Heart left ventricle (tissue), 16 donors: ENCODE data around the gene CCDC50. TPM values are rescaled to one million over a fixed set of nuclear protein-coding genes. Genes with fewer than 3 reads are reported as not detected.

Source experiments
- ATAC-seq, 4 donors: fragments of 200-7000 bp; cut with Tn5 transposase; one replicate each; pipeline ENCODE4 v1.9.1; 2020 to 2022; ENCODE audit warnings: moderate library complexity in 4 of 4, mild to moderate bottlenecking in 3 of 4, moderate number of reproducible peaks in 1 of 4
- DNase-seq, 5 donors: peaks; one replicate each; pipeline ENCODE4 v3.0.0-alpha.2; 2020
- H3K27ac ChIP-seq, 12 donors: fragments of 200-600 bp; sonication (generic) in 4 of 12; one replicate each; pipeline versions ENCODE4 v1.5.0 to v1.8.0; 2016 to 2022; ENCODE audit warnings: mild to moderate bottlenecking in 2 of 12
- H3K27me3 ChIP-seq, 9 donors: fragments of 200-600 bp; sonication (generic) in 2 of 9; one replicate each; pipeline versions ENCODE4 v1.5.1 to v1.8.0; 2016 to 2022; ENCODE audit warnings: mild to moderate bottlenecking in 3 of 9
- H3K36me3 ChIP-seq, 9 donors: fragments of 200-600 bp; sonication (generic) in 2 of 9; one replicate each; pipeline versions ENCODE4 v1.5.0 to v1.8.0; 2018 to 2022; ENCODE audit warnings: mild to moderate bottlenecking in 2 of 9
- H3K4me1 ChIP-seq, 12 donors: fragments of 200-600 bp; sonication (generic) in 4 of 12; one replicate each; pipeline versions ENCODE4 v1.5.0 to v1.8.0; 2016 to 2022; ENCODE audit warnings: mild to moderate bottlenecking in 3 of 12
- H3K4me3 ChIP-seq, 12 donors: fragments of 200-600 bp; sonication (generic) in 4 of 12; one replicate each; pipeline versions ENCODE4 v1.5.0 to v1.8.0; 2017 to 2022; ENCODE audit warnings: mild to moderate bottlenecking in 9 of 12, moderate library complexity in 4 of 12
- H3K9me3 ChIP-seq, 12 donors: fragments of 200-600 bp; sonication (generic) in 4 of 12; one replicate each; pipeline versions ENCODE4 v1.5.0 to v1.8.0; 2016 to 2022; ENCODE audit warnings: mild to moderate bottlenecking in 1 of 12
- POLR2A ChIP-seq, 2 donors: fragments of 450-650 bp; IDR thresholded peaks; one replicate each; pipeline ENCODE4 v1.6.1; 2017; ENCODE audit warnings: antibody characterized with exemption in 2 of 2, mild to moderate bottlenecking in 2 of 2, moderate library complexity in 2 of 2
- WGBS, 4 donors: extraction: QIAGEN DNeasy Blood & Tissue Kit in 2 of 4; methylation state at CpG; one replicate each; pipeline versions ENCODE4 v1.1.5 to v1.1.7; 2013 to 2018; 5-methylcytosine and 5-hydroxymethylcytosine counted together
- intact Hi-C, 10 donors: fragments of 100-400 bp; cut with DNase I; formaldehyde crosslinking; loops; one replicate each; pipeline versions ENCODE4 v1.11.1 to v1.14.2; 2022
- polyA plus RNA-seq, 2 donors: library from polyadenylated mRNA; stranded (reverse); fragments of 200-250 nt; gene quantifications; one replicate each; pipeline ENCODE4 v1.2.3, GENCODE V29; 2013
- total RNA-seq, 9 donors: library from RNA; depleted of rRNA in 2 of 9; stranded (reverse); fragments of >200 nt in 2 of 9; fragmentation: NEBNext Ultra II Directional in 3 of 9; extraction: Animal tissue kit (Norgen Biotek cat#: 25700) in 3 of 9; gene quantifications; one replicate each; pipeline versions ENCODE4 v1.1.0 to v1.2.4, GENCODE V29; 2016 to 2023
- TF ChIP-seq, protein P1 (sequence below), 12 donors: fragments of 200-600 bp; sonication (generic) in 4 of 12; IDR thresholded peaks; one replicate each; pipeline versions ENCODE4 v1.5.0 to v1.8.0; 2018 to 2022; ENCODE audit warnings: antibody characterized with exemption in 12 of 12, mild to moderate bottlenecking in 5 of 12
- donor health status: ischemic (EF 13 %, LVEDD 7.1; RV severe dilation, severe dysfunction).
- donor health status: healthy with polysubstance abuse.
- donor health status: DM: no; HTN: yes; CAD: no.
- donor health status: DM: no; HTN: no; CAD: no.
- donor health status: ischemic (EF 25% LVEDD 6.9; RV normal size, moderate dysfunction).
- donor health status: ischemic (EF 25% LVEDD 5.7; RV mildly dilated, moderate dysfunction).
- donor health status: healthy.
- donor health status: DM: yes; HTN: yes; CAD: no.
- donor health status: ischemic (EF 35%, LVEDD 5.7; RV mildly dilated, moderate dysfunction).
- donor health status: nonischemic (EF 11% LVEDD 7.7; RV severe dilation, severe dysfunction).
- donor health status: DM: yes; HTN: yes; CAD: no.
- donor health status: PGD.
- donor health status: ischemic (EF 29% LVEDD 5.4; RV normal size, mild dysfunction).
- donor health status: nonischemic (EF 23%, LVEDD 6.1; RV moderate dilation, normal function).

CCDC50 gene
- total and polyA plus RNA-seq, 11 donors: 16.1 to 75.7 (median 54.2) TPM

DNA sequence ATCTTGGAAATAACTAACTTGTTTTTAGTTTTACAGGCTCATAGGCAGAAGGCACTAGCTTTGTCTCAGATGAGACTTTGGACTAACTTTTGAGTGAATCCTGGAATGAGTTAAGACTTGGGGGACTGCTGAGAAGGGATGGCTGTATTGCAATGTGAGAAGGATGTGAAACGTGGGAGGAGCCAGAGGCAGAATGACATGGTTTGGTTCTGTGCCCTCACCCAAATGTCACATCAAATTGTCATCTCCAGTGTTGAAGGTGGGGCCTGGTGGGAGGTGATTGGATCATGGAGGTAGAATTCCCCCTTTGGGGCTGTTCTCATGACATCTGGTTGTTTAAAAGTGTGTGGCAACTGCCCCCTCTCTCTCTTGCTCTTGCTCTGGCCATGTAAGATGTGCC is 28.8 kb upstream of the CCDC50 start:
- Histone ChIP-seq H3K4me1 (no peaks in the 10 kb centered on the region), H3K27me3 (no peaks in the 10 kb centered on the region), H3K9me3 (no peaks in the 10 kb centered on the region), H3K4me3 (no peak overlapping the region), H3K27ac (no peak overlapping the region), H3K36me3 (no peaks in the 10 kb centered on the region)
- no peak for ATAC-seq
- 71 to 84% (median 79%) methylated on average over 1 of the region's 1 CpG for WGBS, 4 donors
- TF ChIP-seq, protein P1, sequence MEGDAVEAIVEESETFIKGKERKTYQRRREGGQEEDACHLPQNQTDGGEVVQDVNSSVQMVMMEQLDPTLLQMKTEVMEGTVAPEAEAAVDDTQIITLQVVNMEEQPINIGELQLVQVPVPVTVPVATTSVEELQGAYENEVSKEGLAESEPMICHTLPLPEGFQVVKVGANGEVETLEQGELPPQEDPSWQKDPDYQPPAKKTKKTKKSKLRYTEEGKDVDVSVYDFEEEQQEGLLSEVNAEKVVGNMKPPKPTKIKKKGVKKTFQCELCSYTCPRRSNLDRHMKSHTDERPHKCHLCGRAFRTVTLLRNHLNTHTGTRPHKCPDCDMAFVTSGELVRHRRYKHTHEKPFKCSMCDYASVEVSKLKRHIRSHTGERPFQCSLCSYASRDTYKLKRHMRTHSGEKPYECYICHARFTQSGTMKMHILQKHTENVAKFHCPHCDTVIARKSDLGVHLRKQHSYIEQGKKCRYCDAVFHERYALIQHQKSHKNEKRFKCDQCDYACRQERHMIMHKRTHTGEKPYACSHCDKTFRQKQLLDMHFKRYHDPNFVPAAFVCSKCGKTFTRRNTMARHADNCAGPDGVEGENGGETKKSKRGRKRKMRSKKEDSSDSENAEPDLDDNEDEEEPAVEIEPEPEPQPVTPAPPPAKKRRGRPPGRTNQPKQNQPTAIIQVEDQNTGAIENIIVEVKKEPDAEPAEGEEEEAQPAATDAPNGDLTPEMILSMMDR (IDR thresholded peaks at IDR 0.05): no peak
- no peak for TF ChIP-seq POLR2A (IDR thresholded peaks at IDR 0.05)
- intact Hi-C loops: no loop called here
- no peak for DNase-seq

DNA sequence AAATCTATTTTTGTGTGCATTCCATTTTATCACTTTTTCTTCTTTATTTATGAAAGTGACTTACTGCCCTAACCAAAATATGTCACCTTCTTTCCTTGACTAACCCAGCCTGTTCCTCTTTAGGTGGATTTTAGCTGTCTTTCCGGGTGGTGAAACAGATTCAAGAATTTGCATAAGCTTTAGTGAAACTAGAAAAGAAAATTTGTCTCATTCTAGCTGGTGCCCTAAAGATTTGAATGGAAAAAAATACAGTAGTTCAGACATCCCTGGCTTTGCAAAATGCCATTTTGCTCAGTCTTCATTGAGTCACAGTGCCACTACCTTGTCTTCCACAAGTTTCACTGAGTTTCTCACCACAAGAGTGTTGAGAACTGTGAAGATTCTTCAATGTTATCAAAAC is 28.2 kb upstream of the CCDC50 start:
- intact Hi-C loops: no loop called here
- 91 to 98% (median 94%) methylated on average over 1 of the region's 1 CpG for WGBS, 4 donors
- Histone ChIP-seq H3K27ac (no peak overlapping the region), H3K36me3 (no peaks in the 10 kb centered on the region), H3K9me3 (no peaks in the 10 kb centered on the region), H3K27me3 (no peaks in the 10 kb centered on the region), H3K4me1 (no peaks in the 10 kb centered on the region), H3K4me3 (no peak overlapping the region)
- no peak for TF ChIP-seq POLR2A (IDR thresholded peaks at IDR 0.05)
- TF ChIP-seq, protein P1 (IDR thresholded peaks at IDR 0.05): no peak
- ATAC-seq: no peak
- no peak for DNase-seq

GRCh38 chr3:191301782-191302411 is 27.3 kb upstream of the CCDC50 start:
- no peak for TF ChIP-seq POLR2A (IDR thresholded peaks at IDR 0.05)
- TF ChIP-seq, protein P1 (IDR thresholded peaks at IDR 0.05): no peak
- intact Hi-C loops: no loop called here
- H3K27me3 ChIP-seq: no peaks in the 10 kb centered on the region
- no peaks in the 10 kb centered on the region for H3K9me3 ChIP-seq
- 92 to 96% (median 94%) methylated on average over 5 of the region's 5 CpGs for WGBS, 4 donors
- DNase-seq (no peak), ATAC-seq (no peak)
- H3K4me1 ChIP-seq: no peaks in the 10 kb centered on the region
- no peak overlapping the region for H3K27ac ChIP-seq
- no peaks in the 10 kb centered on the region for H3K36me3 ChIP-seq
- H3K4me3 ChIP-seq: no peak overlapping the region

DNA sequence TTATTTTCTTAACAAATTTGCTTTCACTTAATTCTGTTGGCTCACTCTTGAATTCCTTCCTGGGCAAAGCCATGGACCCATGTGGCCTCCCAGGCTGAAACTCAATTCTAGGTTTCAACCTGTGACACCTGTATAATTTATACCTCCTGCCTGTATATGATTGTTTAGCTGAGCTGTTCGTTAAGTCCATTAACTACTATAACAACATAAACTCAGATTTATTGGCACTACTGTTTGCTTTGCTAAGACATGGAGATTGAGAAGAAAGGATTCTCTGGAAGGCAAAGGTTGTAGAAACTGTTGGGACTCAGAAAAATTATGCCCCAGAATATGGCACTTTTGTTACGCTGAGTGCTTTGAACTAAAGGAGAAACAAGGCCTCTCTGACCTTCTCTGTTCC is 26.7 kb upstream of the CCDC50 start:
- no peak for ATAC-seq
- no peak overlapping the region for H3K4me3 ChIP-seq

More for the DNA sequence above, 26.7 kb upstream of the CCDC50 start:
- H3K27ac ChIP-seq: no peak overlapping the region
- H3K36me3 ChIP-seq: no peaks in the 10 kb centered on the region
- H3K27me3 ChIP-seq: no peaks in the 10 kb centered on the region
- no peak for TF ChIP-seq POLR2A (IDR thresholded peaks at IDR 0.05)
- TF ChIP-seq, protein P1 (IDR thresholded peaks at IDR 0.05): no peak
- intact Hi-C loops: no loop called here
- no peaks in the 10 kb centered on the region for H3K9me3 ChIP-seq
- H3K4me1 ChIP-seq: no peaks in the 10 kb centered on the region
- 93 to 96% (median 94%) methylated on average over 2 of the region's 2 CpGs for WGBS, 4 donors
- no peak for DNase-seq
